A172 (cell line): Measurements from ENCODE around the gene ERICH6. TPM values are rescaled to one million over a fixed set of nuclear protein-coding genes. Genes with fewer than 3 reads are reported as not detected.

ENCODE experiments used
- DNase-seq: peaks from one replicate; pipeline ENCODE4 v3.0.0-alpha.2; 2015; ENCODE audit warnings: low spot score
- total RNA-seq: library from RNA; depleted of rRNA; stranded (reverse); fragments of >200 nt; shearing (Covaris generic); gene quantifications from 2 replicates; pipeline ENCODE4 v1.2.3, GENCODE V29; 2014; rRNA removed

The ERICH6 gene
- total RNA-seq: not detected in 2 replicates

GRCh38 chr3:150703756-150704344 is at the start of gene ERICH6:
ERICH6 (minus strand) TSS chr3:150703920; CDS start chr3:150703898, 22 bp downstream.
- DNase-seq: peak; percentile 88

DNA sequence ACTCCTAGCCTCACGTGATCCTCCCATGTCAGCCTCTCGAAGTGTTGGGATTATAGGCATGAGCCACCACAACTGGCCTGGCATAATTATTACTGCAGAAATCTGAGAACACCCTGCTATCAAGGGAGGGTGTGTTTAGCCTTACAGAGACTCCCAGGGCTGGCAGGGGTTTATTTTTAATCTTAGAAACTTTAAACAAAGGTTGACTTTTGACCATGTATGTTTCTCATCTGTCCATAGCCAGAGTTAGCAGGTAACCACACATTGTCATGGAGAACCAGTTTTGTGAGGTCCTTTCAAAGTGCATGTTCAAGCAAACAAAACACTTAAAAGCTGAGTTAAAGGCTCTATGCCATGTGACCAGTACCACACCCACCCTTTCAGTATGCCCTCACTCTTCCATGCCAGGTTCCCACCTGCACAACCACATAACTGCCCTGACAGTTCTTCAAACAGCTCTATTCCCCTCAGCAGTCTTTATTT is 48.1 kb upstream of the ERICH6 start:
- no peak for DNase-seq

GRCh38 chr3:150749255-150749654 is 45.5 kb upstream of the ERICH6 start:
- DNase-seq: no peak

DNA sequence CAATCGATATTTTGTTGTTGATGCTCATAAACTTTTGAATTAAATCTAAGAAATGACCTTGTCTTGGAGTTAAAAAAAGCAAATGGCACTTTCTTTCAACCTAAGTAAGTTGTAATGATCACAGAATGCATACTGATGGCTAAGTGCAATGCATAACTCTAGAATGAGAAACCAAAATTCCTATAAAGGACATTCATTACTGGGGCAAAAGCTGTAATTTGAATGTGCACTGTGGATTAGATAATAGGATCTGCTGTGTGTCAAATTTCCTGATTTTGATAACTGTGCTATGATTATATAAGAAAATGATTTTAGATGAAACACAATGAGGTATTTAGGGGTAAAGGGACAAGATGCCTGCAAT is 44.9 kb upstream of the ERICH6 start:
- no peak for DNase-seq

DNA sequence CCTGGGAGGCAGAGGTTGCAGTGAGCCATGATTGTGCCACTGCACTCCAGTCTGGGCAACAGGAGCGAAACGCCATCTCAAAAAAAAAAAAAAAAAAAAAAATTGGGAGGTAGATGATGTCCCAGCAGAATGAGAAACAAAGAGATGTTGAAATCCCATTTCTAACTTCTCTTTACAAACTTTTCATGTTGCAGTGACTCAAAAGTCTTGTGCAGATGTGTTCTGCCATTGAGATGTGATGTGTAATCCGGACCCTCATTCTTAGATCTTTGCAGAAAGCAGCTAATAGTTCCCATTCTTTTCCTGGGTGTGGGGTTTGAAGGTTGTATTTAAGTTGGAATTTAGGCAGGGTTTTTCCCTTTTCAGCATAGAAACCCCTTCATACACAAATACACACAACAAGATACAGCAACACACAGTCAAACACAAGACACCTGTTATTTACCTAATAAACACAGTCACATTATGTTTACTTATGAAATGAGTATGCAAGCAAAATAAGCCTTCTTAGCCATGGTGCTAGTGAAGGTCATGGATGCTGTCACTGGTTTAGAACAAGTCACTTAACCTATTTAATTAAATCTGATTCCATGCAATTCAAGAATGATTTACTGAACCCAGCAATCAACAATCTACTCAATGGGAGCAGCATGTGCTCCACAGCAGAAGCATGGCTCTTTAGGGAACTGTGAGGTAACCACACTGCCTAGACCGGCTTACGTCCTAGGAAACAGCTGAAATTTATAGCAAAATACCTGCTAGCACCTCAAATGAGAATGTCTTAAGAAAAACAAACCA is 44.4 kb upstream of the ERICH6 start:
- no peak for DNase-seq

DNA sequence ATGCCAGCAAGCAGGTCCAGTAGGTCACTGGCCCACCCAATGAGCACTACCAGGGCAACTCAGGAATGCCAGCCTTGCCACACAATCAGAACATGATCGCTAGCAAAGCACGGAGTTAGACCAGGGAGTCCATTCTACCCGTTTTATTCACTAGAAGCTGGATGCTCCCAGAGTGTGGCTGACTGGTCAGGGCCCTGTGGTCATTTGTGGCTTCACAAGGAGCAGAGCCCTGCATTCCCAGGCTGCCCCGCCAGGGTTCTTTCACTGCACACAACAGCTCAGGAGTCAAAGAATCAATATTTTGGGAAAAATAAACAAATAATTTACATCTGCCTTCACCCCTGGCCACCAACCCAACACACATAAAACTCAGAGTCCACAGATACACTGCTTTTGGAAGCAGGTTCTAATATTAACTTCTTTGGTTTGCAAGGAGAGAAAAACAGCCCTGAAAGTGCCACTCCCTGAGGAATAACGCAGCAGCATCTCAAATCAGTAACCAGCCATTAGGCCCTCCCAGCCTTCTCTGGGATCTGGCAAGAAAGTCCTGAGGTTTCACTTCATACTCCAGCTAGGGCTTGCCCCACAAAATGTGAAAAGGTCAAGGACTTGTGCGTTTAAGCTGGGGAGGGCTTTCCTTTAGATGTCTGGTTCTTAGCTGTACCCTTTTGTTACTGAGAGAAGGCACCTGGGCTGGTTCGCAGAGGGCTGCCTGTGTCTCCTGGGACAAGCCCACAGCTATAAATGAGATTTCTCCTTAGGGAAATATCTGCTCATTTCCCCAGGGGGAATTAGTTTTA is 43.3 kb upstream of the ERICH6 start:
- DNase-seq: no peak

DNA sequence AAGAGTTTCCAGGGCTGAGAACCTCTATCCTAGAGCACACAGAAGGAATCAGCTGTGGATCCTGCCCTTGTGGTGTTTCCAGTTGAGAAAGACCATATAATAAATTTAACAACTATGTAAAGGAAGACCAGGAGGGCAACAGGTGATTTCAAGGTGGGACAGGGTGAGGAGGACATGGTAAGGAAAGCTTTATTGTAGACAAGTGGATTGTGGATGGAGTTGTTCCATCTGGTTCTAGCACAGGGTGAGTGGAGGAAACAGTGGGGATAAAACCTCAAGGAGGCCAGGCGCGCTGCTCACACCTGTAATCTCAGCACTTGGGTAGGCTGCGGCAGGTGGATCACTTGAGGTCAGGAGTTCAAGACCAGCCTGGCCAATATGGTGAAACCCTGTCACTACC is 42.1 kb upstream of the ERICH6 start:
- DNase-seq: no peak

- no peak for DNase-seq
Measured at GRCh38 chr3:150744919-150745211, 41.1 kb upstream of the ERICH6 start.

DNA sequence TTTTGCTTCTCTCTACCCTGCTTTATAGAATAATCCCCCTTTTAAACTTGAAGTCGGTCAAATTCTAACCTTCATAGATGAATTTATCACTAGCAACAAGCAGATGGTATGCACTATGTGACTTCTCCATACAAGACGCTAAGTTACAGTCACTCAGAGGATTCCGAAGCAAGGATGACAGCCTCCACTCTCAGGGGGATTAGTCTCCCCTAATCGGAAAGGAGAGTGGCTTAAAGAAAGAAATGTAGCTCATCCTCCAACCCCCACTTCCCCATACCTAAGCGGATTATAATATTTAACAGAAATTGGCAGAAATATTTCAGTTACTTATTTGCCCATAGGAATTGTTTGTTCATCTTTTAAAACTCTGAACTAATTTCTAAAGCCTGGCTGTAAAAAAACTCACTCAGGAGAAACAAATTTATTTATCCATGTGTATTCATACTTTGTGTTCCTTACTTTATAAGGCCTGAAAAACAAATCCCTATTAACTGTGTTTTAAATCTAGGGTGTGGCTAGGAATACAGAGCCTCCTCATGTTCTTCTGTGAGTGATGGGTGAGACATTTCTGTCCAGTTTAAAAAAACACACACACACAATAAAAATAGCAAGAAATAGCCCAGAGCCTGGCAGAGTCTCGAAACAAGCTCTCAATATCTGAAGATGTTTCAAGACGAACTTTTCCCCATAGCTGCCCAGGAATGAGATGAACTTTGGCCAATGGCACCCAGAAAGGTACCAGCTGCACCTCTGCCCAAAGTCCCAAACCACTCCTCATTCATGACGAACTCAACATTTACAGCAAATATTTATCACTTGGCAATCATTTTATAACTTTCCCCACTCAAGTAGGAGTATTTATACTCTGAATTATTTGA is 40.6 kb upstream of the ERICH6 start:
- DNase-seq: no peak

- peak; percentile 42 for DNase-seq
Measured at GRCh38 chr3:150743508-150743907, 39.8 kb upstream of the ERICH6 start.

DNA sequence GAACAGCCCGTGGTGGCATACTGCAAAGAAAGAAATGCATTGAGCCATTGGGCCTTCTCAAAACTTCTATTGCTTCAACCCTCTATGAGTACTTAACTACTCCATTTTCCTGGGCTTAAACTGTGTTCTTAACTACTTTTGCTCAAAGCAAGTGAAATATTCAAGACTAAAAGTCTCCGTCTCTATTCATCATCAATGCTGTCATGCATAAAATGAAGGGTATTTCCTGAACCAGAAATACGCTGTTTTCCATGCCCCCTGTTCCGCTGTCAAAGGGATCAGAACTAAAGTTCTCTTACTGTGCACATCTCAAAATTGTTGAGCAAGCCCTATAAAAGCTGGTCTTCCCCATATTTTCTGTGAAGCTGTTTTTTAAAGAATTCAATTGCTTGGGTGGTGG is 39.0 kb upstream of the ERICH6 start:
- DNase-seq: no peak

GRCh38 chr3:150742141-150742523 is 38.4 kb upstream of the ERICH6 start:
- DNase-seq: no peak

GRCh38 chr3:150741497-150742140 is 37.9 kb upstream of the ERICH6 start:
- DNase-seq: no peak

DNA sequence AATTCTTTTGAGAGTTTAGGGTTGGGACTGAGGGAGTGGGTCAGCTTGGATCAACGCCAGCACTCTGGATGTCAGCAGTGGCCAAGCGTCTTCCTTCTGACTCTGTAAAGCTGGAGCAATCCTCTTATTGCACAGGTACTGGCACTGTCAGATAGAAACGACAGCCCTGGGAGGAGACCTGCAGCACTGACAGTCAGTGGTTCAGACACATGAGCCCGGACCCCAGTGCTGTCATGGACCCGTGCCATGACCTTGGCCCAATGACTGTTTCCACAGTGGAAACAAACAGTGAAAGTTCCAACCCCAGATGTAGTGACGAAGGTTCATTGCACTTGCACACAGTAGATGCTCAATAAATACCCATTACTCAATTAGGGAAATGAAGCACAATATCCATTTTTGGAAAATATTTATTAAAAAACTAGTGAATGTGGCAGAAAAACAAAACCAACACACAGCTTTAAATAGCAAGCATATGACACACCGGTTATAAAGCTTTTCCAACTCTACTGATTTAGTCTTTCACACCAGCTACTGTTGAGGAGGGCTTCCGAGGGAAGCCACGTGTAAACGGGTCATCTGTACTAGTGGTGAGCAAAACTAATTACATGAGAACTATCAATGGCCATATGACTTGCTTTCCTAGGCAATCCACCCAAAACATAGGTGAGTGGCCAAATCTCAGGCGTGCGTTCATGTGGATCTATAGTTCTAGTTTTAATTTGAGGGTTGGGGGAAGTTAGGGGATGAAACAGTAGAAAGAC is 37.2 kb upstream of the ERICH6 start:
- no peak for DNase-seq

DNA sequence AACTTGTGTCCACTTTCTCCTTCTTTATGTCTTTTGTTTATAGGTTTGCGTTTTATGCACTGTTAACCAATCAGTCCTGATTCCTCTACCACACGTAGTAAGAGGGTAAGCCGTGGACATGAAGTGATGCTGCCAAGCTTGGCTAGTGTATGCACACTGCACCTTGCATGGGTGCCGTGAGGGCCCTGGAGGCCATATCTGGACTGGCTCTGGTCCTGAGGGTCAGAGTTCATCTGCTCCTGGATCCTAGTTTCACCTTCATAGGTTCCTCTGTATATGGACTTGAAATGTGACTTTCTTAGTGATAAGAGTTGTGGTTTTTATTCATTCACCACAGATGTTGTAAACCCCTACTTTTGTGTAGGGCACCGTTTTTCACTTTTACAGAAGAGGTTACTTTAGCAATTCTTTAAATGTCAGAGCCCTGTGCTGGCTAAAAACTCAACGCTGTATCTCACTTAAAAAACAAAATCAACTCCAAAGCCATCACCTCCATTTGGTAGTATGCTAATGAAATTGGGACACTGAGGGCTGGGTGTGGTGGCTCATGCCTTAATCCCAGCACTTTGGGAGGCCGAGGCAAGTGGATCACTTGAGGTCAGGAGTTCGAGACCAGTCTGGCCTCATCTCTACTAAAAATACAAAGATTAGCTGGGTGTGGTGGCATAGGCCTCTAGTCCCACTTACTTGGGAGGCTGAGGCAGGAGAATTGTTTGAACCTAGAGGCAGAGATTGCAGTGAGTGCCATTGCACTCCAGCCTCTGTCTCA is 36.3 kb upstream of the ERICH6 start:
- no peak for DNase-seq

- no peak for DNase-seq
Measured at GRCh38 chr3:150739200-150739863, 35.6 kb upstream of the ERICH6 start.

DNA sequence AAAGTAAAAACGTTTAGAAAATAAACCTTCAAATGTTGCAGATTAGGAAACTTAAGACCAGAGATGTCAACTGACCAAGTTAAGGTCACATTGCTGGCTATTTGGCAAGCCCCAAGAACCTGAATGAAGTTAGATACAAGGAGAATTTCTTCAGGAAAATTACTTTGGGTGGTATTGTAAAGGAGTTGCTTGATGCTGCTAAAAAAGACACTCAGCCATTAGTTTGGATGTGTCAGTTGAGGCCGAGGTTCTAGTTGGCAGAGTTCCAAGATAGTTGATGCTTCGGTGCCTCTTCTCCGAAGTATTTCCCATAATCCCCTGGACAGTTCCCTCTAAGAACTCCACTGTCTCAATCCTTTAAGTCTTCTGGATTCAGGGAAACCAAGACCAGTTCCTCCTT is 35.0 kb upstream of the ERICH6 start:
- DNase-seq: no peak

DNA sequence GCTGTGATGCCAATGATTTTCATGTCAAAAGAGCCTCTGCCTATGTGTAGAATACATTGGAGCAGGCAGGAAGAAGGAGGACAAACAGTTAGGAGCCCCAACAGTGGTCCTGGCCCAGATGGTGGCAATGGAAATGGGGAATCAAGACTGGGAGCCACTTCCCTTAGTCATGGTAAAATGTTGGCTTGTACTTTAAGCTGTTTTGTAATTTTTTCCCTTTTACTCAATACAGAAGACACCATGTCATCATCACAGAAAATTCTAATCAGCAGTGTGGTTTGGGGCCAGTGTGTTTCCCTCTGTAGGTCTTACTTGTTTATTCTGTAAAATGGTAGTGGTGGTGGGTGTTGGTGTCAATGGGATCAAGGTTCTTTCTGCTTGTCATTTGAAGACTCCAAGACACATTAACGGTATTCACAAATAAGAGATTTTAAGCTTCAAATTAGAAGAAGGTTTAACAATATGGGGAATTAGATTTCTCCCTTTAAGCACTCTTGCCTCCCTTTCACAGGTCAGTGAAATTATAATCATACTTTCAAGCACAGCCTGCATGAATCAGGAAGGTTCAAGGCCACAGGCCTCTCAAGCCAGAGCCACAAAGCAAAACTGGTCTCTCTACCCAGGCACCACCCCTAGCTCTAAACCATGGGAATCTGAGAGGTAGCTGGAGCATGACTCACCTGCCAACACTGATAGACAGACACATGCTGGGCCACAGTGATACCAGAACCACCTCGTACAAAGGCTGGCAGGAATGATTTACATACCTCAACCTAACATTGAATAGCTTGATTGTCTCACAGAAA is 34.4 kb upstream of the ERICH6 start:
- DNase-seq: peak; percentile 52
